ENCODE data around the gene CFAP43. TPM values are rescaled to one million over a fixed set of nuclear protein-coding genes. Genes with fewer than 3 reads are reported as not detected.

The CFAP43 gene
- total RNA-seq, 1 experiment from 2014 or later = 0.44 TPM

- H3K79me2 ChIP-seq (ENCODE audit: low read length) = no peaks in the 10 kb centered on the region
- H4K20me1 ChIP-seq (ENCODE audit: low read length) = no peaks in the 10 kb centered on the region
- H3K4me1 ChIP-seq (ENCODE audit: insufficient read depth, low read length) = peaks cover 16% of the 10 kb centered on the region
- no peaks in the 10 kb centered on the region for H3K36me3 ChIP-seq (ENCODE audit: low read depth, low read length)
- TF ChIP-seq EZH2 (IDR thresholded peaks at IDR 0.05; ENCODE audit: low read length, unreplicated experiment) (no peak), CTCF (conservative IDR thresholded peaks at IDR 0.05; ENCODE audit: low read depth, low read length) (no peak), EZH2phosphoT487 (IDR thresholded peaks at IDR 0.05; ENCODE audit: borderline replicate concordance, low read length) (no peak)
- H3K4me3 ChIP-seq (ENCODE audit: low read length) = no peak overlapping the region
- intact Hi-C loops (cut with micrococcal nuclease) = no loop called here
- no peaks in the 10 kb centered on the region for H3K27me3 ChIP-seq (ENCODE audit: low read length)
- peaks cover 9% of the 10 kb centered on the region for H3K9me3 ChIP-seq (ENCODE audit: low read length)
- no peak overlapping the region for H3K27ac ChIP-seq (ENCODE audit: low read length)
- ATAC-seq = no peak
- BruUV-seq (replicated peaks) = no TSS peak
- DNase-seq = no peak
- ChIA-PET POLR2A (ENCODE audit: unreplicated experiment) (no interaction called here), CTCF (no interaction called here)
- H3K9me2 ChIP-seq (replicated peaks; ENCODE audit: low read length) = no peaks in the 10 kb centered on the region
- peaks cover 4% of the 10 kb centered on the region for H3F3A ChIP-seq (ENCODE audit: low read length, unreplicated experiment)
- no peak overlapping the region for H3K9ac ChIP-seq (ENCODE audit: low read length)
- no peak overlapping the region for H3K4me2 ChIP-seq (ENCODE audit: low read length)
- no peak overlapping the region for H2AFZ ChIP-seq (ENCODE audit: low read length)
Observed at GRCh38 chr10:104096692-104097091, 135.5 kb downstream of the CFAP43 start.

- BruUV-seq (replicated peaks) = no TSS peak
- intact Hi-C loops (cut with micrococcal nuclease) = no loop called here
- Histone ChIP-seq H3K9me3 (ENCODE audit: low read length) (peaks cover 9% of the 10 kb centered on the region), H4K20me1 (ENCODE audit: low read length) (no peaks in the 10 kb centered on the region), H3K9ac (ENCODE audit: low read length) (no peak overlapping the region), H3K4me3 (ENCODE audit: low read length) (no peak overlapping the region), H2AFZ (ENCODE audit: low read length) (no peak overlapping the region), H3K27me3 (ENCODE audit: low read length) (no peaks in the 10 kb centered on the region), H3K27ac (ENCODE audit: low read length) (no peak overlapping the region), H3K79me2 (ENCODE audit: low read length) (no peaks in the 10 kb centered on the region), H3K36me3 (ENCODE audit: low read depth, low read length) (no peaks in the 10 kb centered on the region), H3K9me2 (replicated peaks; ENCODE audit: low read length) (no peaks in the 10 kb centered on the region), H3F3A (ENCODE audit: low read length, unreplicated experiment) (peaks cover 4% of the 10 kb centered on the region), H3K4me2 (ENCODE audit: low read length) (no peak overlapping the region), H3K4me1 (ENCODE audit: insufficient read depth, low read length) (no peaks in the 10 kb centered on the region)
- ChIA-PET POLR2A (ENCODE audit: unreplicated experiment) (no interaction called here), CTCF (no interaction called here)
- no peak for ATAC-seq
- no peak for DNase-seq
- TF ChIP-seq EZH2phosphoT487 (IDR thresholded peaks at IDR 0.05; ENCODE audit: borderline replicate concordance, low read length) (no peak), EZH2 (IDR thresholded peaks at IDR 0.05; ENCODE audit: low read length, unreplicated experiment) (no peak), CTCF (conservative IDR thresholded peaks at IDR 0.05; ENCODE audit: low read depth, low read length) (no peak)
Observed at GRCh38 chr10:104092749-104093148, 139.4 kb downstream of the CFAP43 start.

GRCh38 chr10:104090611-104091010 is 141.6 kb downstream of the CFAP43 start:
- H3K4me1 ChIP-seq (ENCODE audit: insufficient read depth, low read length) = peaks cover 8% of the 10 kb centered on the region
- no peak overlapping the region for H3K4me3 ChIP-seq (ENCODE audit: low read length)
- no peak overlapping the region for H3K4me2 ChIP-seq (ENCODE audit: low read length)
- no TSS peak for BruUV-seq (replicated peaks)
- H3K9me3 ChIP-seq (ENCODE audit: low read length) = peaks cover 9% of the 10 kb centered on the region
- no peak for DNase-seq
- intact Hi-C loops (cut with micrococcal nuclease) = no loop called here
- TF ChIP-seq CTCF (conservative IDR thresholded peaks at IDR 0.05; ENCODE audit: low read depth, low read length) = no peak
- TF ChIP-seq EZH2phosphoT487 (IDR thresholded peaks at IDR 0.05; ENCODE audit: borderline replicate concordance, low read length) = no peak
- no peak for TF ChIP-seq EZH2 (IDR thresholded peaks at IDR 0.05; ENCODE audit: low read length, unreplicated experiment)
- ATAC-seq = no peak
- no peaks in the 10 kb centered on the region for H3K36me3 ChIP-seq (ENCODE audit: low read depth, low read length)
- peaks cover 4% of the 10 kb centered on the region for H3F3A ChIP-seq (ENCODE audit: low read length, unreplicated experiment)
- CTCF ChIA-PET = no interaction called here
- H3K9me2 ChIP-seq (replicated peaks; ENCODE audit: low read length) = no peaks in the 10 kb centered on the region
- no peak overlapping the region for H3K27ac ChIP-seq (ENCODE audit: low read length)
- H2AFZ ChIP-seq (ENCODE audit: low read length) = no peak overlapping the region
- no peaks in the 10 kb centered on the region for H3K79me2 ChIP-seq (ENCODE audit: low read length)
- H4K20me1 ChIP-seq (ENCODE audit: low read length) = no peaks in the 10 kb centered on the region
- POLR2A ChIA-PET (ENCODE audit: unreplicated experiment) = no interaction called here
- H3K9ac ChIP-seq (ENCODE audit: low read length) = no peak overlapping the region
- H3K27me3 ChIP-seq (ENCODE audit: low read length) = no peaks in the 10 kb centered on the region

Data from PC-3 (cell line).